GM12878 (cell line): ENCODE results near the gene OPCML. TPM values are rescaled to one million over a fixed set of nuclear protein-coding genes. Genes with fewer than 3 reads are reported as not detected.

Experiments used
- ATAC-seq: fragments of 200-7000 bp; cut with Tn5 transposase; 3 replicates; pipeline ENCODE4 v1.9.1; 2020; ENCODE audit warnings: mild to moderate bottlenecking, moderate library complexity
- BruUV-seq: library from RNA; stranded (reverse); fragments of 400-500 nt; replicated peaks from 2 replicates; lab custom pipeline; 2021; lab: Mats Ljungman, UMichigan
- CTCF ChIA-PET: fragments of 300-600 bp; sonication (Branson Sonifier 250); formaldehyde crosslinking; extraction: SDS; loops from one replicate; lab custom pipeline; 2021; ENCODE audit warnings: inconsistent platforms; lab: Yijun Ruan, JAX
- POLR2A ChIA-PET: fragments of 350-600 bp; formaldehyde crosslinking; extraction: SDS; loops from one replicate; lab custom pipeline; 2021; ENCODE audit warnings: inconsistent platforms; lab: Charles Lee
- RAD21 ChIA-PET: fragments of 300-600 bp; sonication (Branson Sonifier 250); formaldehyde crosslinking; loops from one replicate; lab custom pipeline; 2023; ENCODE audit warnings: antibody characterized with exemption; ENCODE audit not compliant: unreplicated experiment; lab: Charles Lee
- SMC1A ChIA-PET: fragments of 300-600 bp; sonication (Branson Sonifier 250); formaldehyde crosslinking; loops from one replicate; lab custom pipeline; 2023; ENCODE audit not compliant: unreplicated experiment, uncharacterized antibody; lab: Charles Lee
- DNase-seq: peaks from one replicate; pipeline ENCODE4 v3.0.0-alpha.2; 2011; ENCODE audit warnings: low read depth, low spot score
- FAIRE-seq: peaks from 3 replicates; lab custom pipeline; 2011; peaks lifted over from hg19 to GRCh38; lab: Jason Lieb, UNC
- H2AFZ ChIP-seq: 2 replicates; pipeline ENCODE4 v1.6.0; 2011; ENCODE audit warnings: low read depth, low read length, control low read depth; ENCODE audit not compliant: control insufficient read depth
- H3K27ac ChIP-seq: 2 replicates; pipeline ENCODE4 v1.5.1; 2011; ENCODE audit warnings: control low read depth; ENCODE audit not compliant: control insufficient read depth, insufficient read depth
- H3K27me3 ChIP-seq, 2 experiments: replicated peaks in 1 of 2; 2 replicates each; pipeline versions ENCODE4 v1.6.0 to v1.6.1; 2011; ENCODE audit warnings: low read length in 1 of 2; ENCODE audit not compliant: control insufficient read depth in 2 of 2, insufficient read depth in 2 of 2
- H3K36me3 ChIP-seq, 2 experiments: 2 replicates each; pipeline ENCODE4 v1.5.1; 2011; ENCODE audit warnings: low read length in 1 of 2; ENCODE audit not compliant: control insufficient read depth in 2 of 2, insufficient read depth in 2 of 2
- H3K4me1 ChIP-seq: 2 replicates; pipeline ENCODE4 v1.6.1; 2011; ENCODE audit warnings: mild to moderate bottlenecking, low read length, moderate library complexity, mixed read lengths; ENCODE audit not compliant: control insufficient read depth, insufficient read depth
- H3K4me2 ChIP-seq: 2 replicates; pipeline ENCODE4 v1.6.0; 2011; ENCODE audit warnings: control low read depth; ENCODE audit not compliant: control insufficient read depth, insufficient read depth
- H3K4me3 ChIP-seq: fragments of 200-600 bp; sonication (generic); 2 replicates; pipeline ENCODE4 v1.5.1; 2016
- H3K79me2 ChIP-seq: 2 replicates; pipeline ENCODE4 v1.6.0; 2011; ENCODE audit warnings: low read length; ENCODE audit not compliant: control insufficient read depth, insufficient read depth
- H3K9ac ChIP-seq: 2 replicates; pipeline ENCODE4 v1.8.0; 2011; ENCODE audit warnings: low read length, control low read depth, mixed read lengths; ENCODE audit not compliant: control insufficient read depth, insufficient read depth
- H3K9me3 ChIP-seq: replicated peaks from 3 replicates; pipeline ENCODE4 v1.5.1; 2011; ENCODE audit warnings: mild to moderate bottlenecking, low read length; ENCODE audit not compliant: control insufficient read depth, insufficient read depth
- H4K20me1 ChIP-seq: 2 replicates; pipeline ENCODE4 v1.6.0; 2011; ENCODE audit not compliant: control insufficient read depth, insufficient read depth
- BHLHE40 ChIP-seq, 2 experiments: fragments of 450-650 bp in 1 of 2; IDR thresholded peaks; 2 replicates each; pipeline ENCODE4 v1.6.1; 2011 to 2017; ENCODE audit warnings: low read depth in 2 of 2, borderline replicate concordance in 1 of 2, improper control_type of control experiment in 1 of 2, low read length in 1 of 2, mild to moderate bottlenecking in 1 of 2
- EED ChIP-seq: sonication (generic); IDR thresholded peaks from 2 replicates; pipeline ENCODE4 v1.6.1; 2016; ENCODE audit warnings: antibody characterized with exemption, low read depth
- EZH2 ChIP-seq: IDR thresholded peaks from 2 replicates; pipeline ENCODE4 v1.6.1; 2012; ENCODE audit warnings: low read depth, mild to moderate bottlenecking, control low read depth, inconsistent platforms, low read length, borderline replicate concordance; ENCODE audit not compliant: control insufficient read depth
- HSF1 ChIP-seq: fragments of 150-350 bp; IDR thresholded peaks from 2 replicates; pipeline ENCODE4 v1.6.1; 2014; ENCODE audit warnings: mild to moderate bottlenecking, low read depth, low read length
- KAT2A ChIP-seq: conservative IDR thresholded peaks from 2 replicates; pipeline ENCODE4 v1.6.1; 2011; ENCODE audit warnings: low read depth, low read length; ENCODE audit not compliant: control insufficient read depth
- MEF2B ChIP-seq: fragments of 450-650 bp; IDR thresholded peaks from 2 replicates; pipeline ENCODE4 v1.6.1; 2018; ENCODE audit warnings: mild to moderate bottlenecking, moderate library complexity; ENCODE audit not compliant: partially characterized antibody, poor library complexity, severe bottlenecking
- PAX8 ChIP-seq: fragments of 450-650 bp; IDR thresholded peaks from 2 replicates; pipeline ENCODE4 v1.6.1; 2017; ENCODE audit warnings: mild to moderate bottlenecking, moderate library complexity
- POLR2AphosphoS2 ChIP-seq: IDR thresholded peaks from 2 replicates; pipeline ENCODE4 v1.6.1; 2011; ENCODE audit warnings: low read depth, mild to moderate bottlenecking, low read length, improper control_type of control experiment, moderate library complexity
- RB1 ChIP-seq: fragments of 450-650 bp; formaldehyde crosslinking; IDR thresholded peaks from 2 replicates; pipeline ENCODE4 v1.6.1; 2017; ENCODE audit warnings: mild to moderate bottlenecking, borderline replicate concordance
- RELA ChIP-seq: fragments of 450-650 bp; IDR thresholded peaks from 2 replicates; pipeline ENCODE4 v1.8.0; 2014; ENCODE audit warnings: borderline replicate concordance; ENCODE audit not compliant: partially characterized antibody
- YY1 ChIP-seq: IDR thresholded peaks from 2 replicates; pipeline ENCODE4 v1.6.1; 2011; ENCODE audit warnings: low read depth, mild to moderate bottlenecking, low read length
- ZBTB33 ChIP-seq: fragments of 450-650 bp; IDR thresholded peaks from 2 replicates; pipeline ENCODE4 v1.6.1; 2017; ENCODE audit warnings: mild to moderate bottlenecking
- ZBTB4 ChIP-seq: fragments of 450-650 bp; formaldehyde crosslinking; IDR thresholded peaks from 2 replicates; pipeline ENCODE4 v1.4.0; 2022; ENCODE audit warnings: mild to moderate bottlenecking, moderate library complexity
- ZZZ3 ChIP-seq: IDR thresholded peaks from 2 replicates; pipeline ENCODE4 v1.6.1; 2011; ENCODE audit warnings: low read depth; ENCODE audit not compliant: control insufficient read depth, insufficient read length
- WGBS: methylation state at CpG from one replicate; pipeline ENCODE4 v1.1.6; 2016; ENCODE audit warnings: low lambda C conversion rate; ENCODE audit not compliant: insufficient replicate concordance, insufficient coverage; ENCODE audit errors: missing lambda C conversion rate; 5-methylcytosine and 5-hydroxymethylcytosine counted together
- in situ Hi-C: fragments of 300-500 bp; cut with MboI; formaldehyde crosslinking; loops from 9 replicates; pipeline ENCODE4 v1.14.3; 2018; ENCODE audit warnings: mixed read lengths
- intact Hi-C: fragments of 100-400 bp; cut with micrococcal nuclease; formaldehyde crosslinking; loops from one replicate; pipeline ENCODE4 v1.14.2; 2022; ENCODE audit not compliant: unreplicated experiment
- polyA plus RNA-seq, 11 experiments: library from polyadenylated mRNA; depleted of rRNA in 4 of 11; unstranded in 6 of 11; stranded (reverse) in 5 of 11; fragments of >200 nt; fragmentation: Nextera tagmentation in 4 of 11; fragmentation: Illumina TruSeq in 1 of 11; extraction: Ambion mirVana in 4 of 11; extraction: Trizol in 1 of 11; gene quantifications; 1 replicate in 1 of 11; 2 replicates in 10 of 11; pipeline versions ENCODE4 v1.2.1 to v1.2.3, GENCODE V29; 2011 to 2016; ENCODE audit warnings: inconsistent platforms in 2 of 11, missing spikeins in 2 of 11, low read depth in 1 of 11
- total RNA-seq, 4 experiments: library from RNA; depleted of rRNA in 3 of 4; stranded (reverse); fragments of >200 nt in 3 of 4; fragmentation: Illumina TruSeq in 1 of 4; extraction: Trizol in 1 of 4; gene quantifications; 2 replicates each; pipeline versions ENCODE4 v1.2.1 to v1.2.3, GENCODE V29; 2013 to 2021

OPCML gene
- total and polyA plus RNA-seq, 10 of the 15 experiments (the other 5 are each of a cell fraction or from before 2014, with no cell fraction given), result 0.84 TPM; not detected in 9

GRCh38 chr11:132559331-132560036 is 972.8 kb downstream of the OPCML start:
- in situ Hi-C loops, result no loop called here

More at GRCh38 chr11:132559331-132560036, 972.8 kb downstream of the OPCML start:
- RAD21 ChIA-PET, result no interaction called here
- Histone ChIP-seq H3K27me3 (no peaks in the 10 kb centered on the region; a peak in 1 of 4 replicates), H3K4me3 (no peak overlapping the region), H2AFZ (no peak overlapping the region), H3K27ac (no peak overlapping the region), H3K36me3 (no peaks in the 10 kb centered on the region), H3K9ac (no peak overlapping the region), H3K9me3 (no peaks in the 10 kb centered on the region), H3K4me2 (no peak overlapping the region), H3K4me1 (no peaks in the 10 kb centered on the region), H4K20me1 (no peaks in the 10 kb centered on the region), H3K79me2 (no peaks in the 10 kb centered on the region)
- intact Hi-C loops, result no loop called here
- ATAC-seq (no peak), DNase-seq (no peak), FAIRE-seq (no peak)
- POLR2A ChIA-PET, result no interaction called here
- WGBS, result 12% methylated on average over 5 of the region's 5 CpGs
- CTCF ChIA-PET, result interaction anchor here (1.4 kb wide), 1 partner anchor 11 kb away, joined by 4 read pairs; no protein-coding TSS in a partner anchor
- no peak for TF ChIP-seq RELA
- no peak for TF ChIP-seq ZZZ3
- TF ChIP-seq ZBTB33, result no peak
- TF ChIP-seq ZBTB4, result no peak
- no peak for TF ChIP-seq EZH2
- TF ChIP-seq PAX8, result no peak
- TF ChIP-seq BHLHE40 (IDR thresholded peaks at IDR 0.05; ENCODE audit: borderline replicate concordance in 1 of 2, low read depth in 2 of 2, low read length in 1 of 2), result no peak
- no peak for TF ChIP-seq RB1
- no peak for TF ChIP-seq MEF2B
- TF ChIP-seq HSF1, result no peak
- TF ChIP-seq POLR2AphosphoS2, result no peak
- no peak for TF ChIP-seq EED
- TF ChIP-seq KAT2A, result no peak
- no peak for TF ChIP-seq YY1
- SMC1A ChIA-PET, result no interaction called here
- BruUV-seq, result no TSS peak
